HepG2 (cell line): Measurements from ENCODE around the gene CAPN9. TPM values are rescaled to one million over a fixed set of nuclear protein-coding genes. Genes with fewer than 3 reads are reported as not detected.

ENCODE experiments used
- GLI4 ChIP-seq: sonication (generic); formaldehyde crosslinking; IDR thresholded peaks from 2 replicates; pipeline ENCODE4 v1.5.1; 2020; ENCODE audit warnings: missing genetic modification reagents, mild to moderate bottlenecking, moderate library complexity, borderline replicate concordance
- KLF11 ChIP-seq: IDR thresholded peaks from 2 replicates; pipeline ENCODE4 v1.6.1; 2016; ENCODE audit warnings: missing compliant biosample characterization
- PHB2 ChIP-seq: fragments of 450-650 bp; IDR thresholded peaks from 2 replicates; pipeline ENCODE4 v1.6.1; 2018; ENCODE audit not compliant: partially characterized antibody
- SIN3A ChIP-seq: IDR thresholded peaks from 2 replicates; pipeline ENCODE4 v1.6.1; 2011; ENCODE audit warnings: low read depth, mild to moderate bottlenecking, control low read depth, low read length, borderline replicate concordance
- TCF12 ChIP-seq, 2 experiments: fragments of 450-650 bp in 1 of 2; sonication (generic) in 1 of 2; formaldehyde crosslinking in 1 of 2; IDR thresholded peaks; 2 replicates each; pipeline versions ENCODE4 v1.6.1 to v1.8.0; 2017 to 2022; ENCODE audit warnings: antibody characterized with exemption in 1 of 2, mild to moderate bottlenecking in 1 of 2, missing genetic modification reagents in 1 of 2, moderate library complexity in 1 of 2
- ZNF264 ChIP-seq: sonication (generic); formaldehyde crosslinking; IDR thresholded peaks from 2 replicates; pipeline ENCODE4 v1.4.0; 2020; ENCODE audit warnings: missing genetic modification reagents
- ZNF749 ChIP-seq: sonication (generic); formaldehyde crosslinking; IDR thresholded peaks from 2 replicates; pipeline ENCODE4 v1.8.0; 2022; ENCODE audit warnings: mild to moderate bottlenecking, missing genetic modification reagents, moderate library complexity, borderline replicate concordance
- ZNF772 ChIP-seq: sonication (generic); formaldehyde crosslinking; IDR thresholded peaks from 2 replicates; pipeline ENCODE4 v1.5.0; 2020; ENCODE audit warnings: mild to moderate bottlenecking, missing genetic modification reagents
- polyA plus RNA-seq, 8 experiments: library from polyadenylated mRNA; depleted of rRNA in 3 of 8; stranded (reverse) in 7 of 8; unstranded in 1 of 8; fragments of >200 nt; fragmentation: Illumina TruSeq in 4 of 8; extraction: Trizol in 4 of 8; gene quantifications; 2 replicates each; pipeline versions ENCODE4 v1.2.1 to v1.2.3, GENCODE V29; 2011 to 2016; ENCODE audit warnings: low read depth in 4 of 8, missing spikeins in 1 of 8, mixed read lengths in 1 of 8; ENCODE audit not compliant: insufficient read depth in 1 of 8
- total RNA-seq, 5 experiments: library from RNA; depleted of rRNA; stranded (reverse); fragments of >200 nt; fragmentation: Illumina TruSeq; extraction: Trizol; gene quantifications; 2 replicates each; pipeline ENCODE4 v1.2.3, GENCODE V29; 2016; ENCODE audit warnings: low read depth in 1 of 5
- TF ChIP-seq, protein P1 (sequence below): sonication (generic); formaldehyde crosslinking; IDR thresholded peaks from 2 replicates; pipeline ENCODE4 v1.4.0; 2020; ENCODE audit warnings: mild to moderate bottlenecking, missing genetic modification reagents
- TF ChIP-seq, protein P2 (sequence below): sonication (generic); formaldehyde crosslinking; IDR thresholded peaks from 2 replicates; pipeline ENCODE4 v1.4.0; 2020; ENCODE audit warnings: missing genetic modification reagents, borderline replicate concordance
- TF ChIP-seq, protein P3 (sequence below), 2 experiments: sonication (generic) in 1 of 2; formaldehyde crosslinking in 1 of 2; IDR thresholded peaks; 2 replicates each; pipeline versions ENCODE4 v1.4.0 to v1.6.1; 2018 to 2020; ENCODE audit warnings: missing genetic modification reagents in 2 of 2, borderline replicate concordance in 1 of 2, low read depth in 1 of 2, mild to moderate bottlenecking in 1 of 2, missing biosample characterization in 1 of 2
- TF ChIP-seq, protein P4 (sequence below): sonication (generic); formaldehyde crosslinking; IDR thresholded peaks from 2 replicates; pipeline ENCODE4 v1.4.0; 2020; ENCODE audit warnings: missing genetic modification reagents
- TF ChIP-seq, protein P5 (sequence below): sonication (generic); formaldehyde crosslinking; IDR thresholded peaks from 2 replicates; pipeline ENCODE4 v1.5.1; 2020; ENCODE audit warnings: mild to moderate bottlenecking, missing genetic modification reagents, borderline replicate concordance

CAPN9 gene
- total and polyA plus RNA-seq, 2 of the 13 experiments (the other 11 are each of a cell fraction or from before 2014, with no cell fraction given), result 0.04 to 0.31 TPM

DNA sequence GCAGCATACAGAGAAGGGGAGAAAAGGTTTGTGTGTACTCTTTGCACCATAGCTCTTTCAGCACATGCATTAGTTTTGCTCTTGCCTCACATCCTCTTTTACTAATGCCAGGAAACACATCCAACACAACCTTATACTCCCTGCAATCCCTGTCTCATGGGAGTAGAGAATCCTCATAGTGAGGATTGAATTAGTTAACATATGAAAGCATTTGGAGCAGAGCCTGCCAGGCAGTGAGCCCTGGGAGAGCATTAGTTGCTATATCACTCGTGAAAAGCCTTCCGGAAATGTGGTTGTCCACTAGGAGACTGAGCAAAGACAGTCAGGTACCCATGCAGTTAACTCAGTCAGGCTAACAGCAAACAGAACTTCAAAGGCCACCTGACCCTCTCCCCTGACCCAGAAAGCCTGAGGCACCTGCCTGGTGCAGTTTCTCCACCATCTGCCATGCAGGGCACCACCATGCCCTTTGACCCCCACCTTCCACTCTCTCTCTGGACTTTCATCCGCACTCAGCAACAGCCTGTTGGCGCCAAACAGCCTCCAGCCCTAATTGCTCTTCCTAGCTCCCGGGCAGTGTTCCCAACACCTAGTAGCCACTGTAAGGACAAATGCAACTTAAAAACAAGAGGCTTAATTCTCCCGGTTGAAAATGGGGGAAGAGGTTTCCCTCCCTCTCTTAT, 18.3 kb upstream of the CAPN9 start (continued):
- TF ChIP-seq, protein P1, sequence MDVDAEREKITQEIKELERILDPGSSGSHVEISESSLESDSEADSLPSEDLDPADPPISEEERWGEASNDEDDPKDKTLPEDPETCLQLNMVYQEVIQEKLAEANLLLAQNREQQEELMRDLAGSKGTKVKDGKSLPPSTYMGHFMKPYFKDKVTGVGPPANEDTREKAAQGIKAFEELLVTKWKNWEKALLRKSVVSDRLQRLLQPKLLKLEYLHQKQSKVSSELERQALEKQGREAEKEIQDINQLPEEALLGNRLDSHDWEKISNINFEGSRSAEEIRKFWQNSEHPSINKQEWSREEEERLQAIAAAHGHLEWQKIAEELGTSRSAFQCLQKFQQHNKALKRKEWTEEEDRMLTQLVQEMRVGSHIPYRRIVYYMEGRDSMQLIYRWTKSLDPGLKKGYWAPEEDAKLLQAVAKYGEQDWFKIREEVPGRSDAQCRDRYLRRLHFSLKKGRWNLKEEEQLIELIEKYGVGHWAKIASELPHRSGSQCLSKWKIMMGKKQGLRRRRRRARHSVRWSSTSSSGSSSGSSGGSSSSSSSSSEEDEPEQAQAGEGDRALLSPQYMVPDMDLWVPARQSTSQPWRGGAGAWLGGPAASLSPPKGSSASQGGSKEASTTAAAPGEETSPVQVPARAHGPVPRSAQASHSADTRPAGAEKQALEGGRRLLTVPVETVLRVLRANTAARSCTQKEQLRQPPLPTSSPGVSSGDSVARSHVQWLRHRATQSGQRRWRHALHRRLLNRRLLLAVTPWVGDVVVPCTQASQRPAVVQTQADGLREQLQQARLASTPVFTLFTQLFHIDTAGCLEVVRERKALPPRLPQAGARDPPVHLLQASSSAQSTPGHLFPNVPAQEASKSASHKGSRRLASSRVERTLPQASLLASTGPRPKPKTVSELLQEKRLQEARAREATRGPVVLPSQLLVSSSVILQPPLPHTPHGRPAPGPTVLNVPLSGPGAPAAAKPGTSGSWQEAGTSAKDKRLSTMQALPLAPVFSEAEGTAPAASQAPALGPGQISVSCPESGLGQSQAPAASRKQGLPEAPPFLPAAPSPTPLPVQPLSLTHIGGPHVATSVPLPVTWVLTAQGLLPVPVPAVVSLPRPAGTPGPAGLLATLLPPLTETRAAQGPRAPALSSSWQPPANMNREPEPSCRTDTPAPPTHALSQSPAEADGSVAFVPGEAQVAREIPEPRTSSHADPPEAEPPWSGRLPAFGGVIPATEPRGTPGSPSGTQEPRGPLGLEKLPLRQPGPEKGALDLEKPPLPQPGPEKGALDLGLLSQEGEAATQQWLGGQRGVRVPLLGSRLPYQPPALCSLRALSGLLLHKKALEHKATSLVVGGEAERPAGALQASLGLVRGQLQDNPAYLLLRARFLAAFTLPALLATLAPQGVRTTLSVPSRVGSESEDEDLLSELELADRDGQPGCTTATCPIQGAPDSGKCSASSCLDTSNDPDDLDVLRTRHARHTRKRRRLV, result 0 out of 2 replicates have a peak, but pooled peaks have one; percentile 28
- TF ChIP-seq ZNF264 (CRISPR knock-in tag), result peak; percentile 94
- peak; percentile 90 for TF ChIP-seq ZNF772 (CRISPR knock-in tag)
- peak; percentile 91; the same call in 1 of the 2 replicates for TF ChIP-seq ZNF749
- TF ChIP-seq, protein P2, sequence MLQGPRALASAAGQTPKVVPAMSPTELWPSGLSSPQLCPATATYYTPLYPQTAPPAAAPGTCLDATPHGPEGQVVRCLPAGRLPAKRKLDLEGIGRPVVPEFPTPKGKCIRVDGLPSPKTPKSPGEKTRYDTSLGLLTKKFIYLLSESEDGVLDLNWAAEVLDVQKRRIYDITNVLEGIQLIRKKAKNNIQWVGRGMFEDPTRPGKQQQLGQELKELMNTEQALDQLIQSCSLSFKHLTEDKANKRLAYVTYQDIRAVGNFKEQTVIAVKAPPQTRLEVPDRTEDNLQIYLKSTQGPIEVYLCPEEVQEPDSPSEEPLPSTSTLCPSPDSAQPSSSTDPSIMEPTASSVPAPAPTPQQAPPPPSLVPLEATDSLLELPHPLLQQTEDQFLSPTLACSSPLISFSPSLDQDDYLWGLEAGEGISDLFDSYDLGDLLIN (CRISPR knock-in tag), result peak; percentile 93; the same call in 1 of the 2 replicates
- peak; percentile 75; the same call in 1 of the 2 replicates for TF ChIP-seq KLF11 (CRISPR knock-in tag)
- TF ChIP-seq, protein P3, sequence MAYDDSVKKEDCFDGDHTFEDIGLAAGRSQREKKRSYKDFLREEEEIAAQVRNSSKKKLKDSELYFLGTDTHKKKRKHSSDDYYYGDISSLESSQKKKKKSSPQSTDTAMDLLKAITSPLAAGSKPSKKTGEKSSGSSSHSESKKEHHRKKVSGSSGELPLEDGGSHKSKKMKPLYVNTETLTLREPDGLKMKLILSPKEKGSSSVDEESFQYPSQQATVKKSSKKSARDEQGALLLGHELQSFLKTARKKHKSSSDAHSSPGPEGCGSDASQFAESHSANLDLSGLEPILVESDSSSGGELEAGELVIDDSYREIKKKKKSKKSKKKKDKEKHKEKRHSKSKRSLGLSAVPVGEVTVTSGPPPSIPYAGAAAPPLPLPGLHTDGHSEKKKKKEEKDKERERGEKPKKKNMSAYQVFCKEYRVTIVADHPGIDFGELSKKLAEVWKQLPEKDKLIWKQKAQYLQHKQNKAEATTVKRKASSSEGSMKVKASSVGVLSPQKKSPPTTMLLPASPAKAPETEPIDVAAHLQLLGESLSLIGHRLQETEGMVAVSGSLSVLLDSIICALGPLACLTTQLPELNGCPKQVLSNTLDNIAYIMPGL (CRISPR knock-in tag; IDR thresholded peaks at IDR 0.05; ENCODE audit: borderline replicate concordance in 1 of 2, low read depth in 1 of 2), result peak; percentile 55 to 61; a peak in 2 of 4 replicates
- TF ChIP-seq GLI4, result no peak
- TF ChIP-seq, protein P4, sequence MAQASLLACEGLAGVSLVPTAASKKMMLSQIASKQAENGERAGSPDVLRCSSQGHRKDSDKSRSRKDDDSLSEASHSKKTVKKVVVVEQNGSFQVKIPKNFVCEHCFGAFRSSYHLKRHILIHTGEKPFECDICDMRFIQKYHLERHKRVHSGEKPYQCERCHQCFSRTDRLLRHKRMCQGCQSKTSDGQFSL (CRISPR knock-in tag), result no peak
- TF ChIP-seq TCF12 (IDR thresholded peaks at IDR 0.05), result no peak
- TF ChIP-seq TCF12 (CRISPR knock-in tag; IDR thresholded peaks at IDR 0.05), result peak; percentile 97
- no peak for TF ChIP-seq PHB2
- TF ChIP-seq SIN3A, result no peak; the same call in 1 of the 2 replicates
- TF ChIP-seq, protein P5, sequence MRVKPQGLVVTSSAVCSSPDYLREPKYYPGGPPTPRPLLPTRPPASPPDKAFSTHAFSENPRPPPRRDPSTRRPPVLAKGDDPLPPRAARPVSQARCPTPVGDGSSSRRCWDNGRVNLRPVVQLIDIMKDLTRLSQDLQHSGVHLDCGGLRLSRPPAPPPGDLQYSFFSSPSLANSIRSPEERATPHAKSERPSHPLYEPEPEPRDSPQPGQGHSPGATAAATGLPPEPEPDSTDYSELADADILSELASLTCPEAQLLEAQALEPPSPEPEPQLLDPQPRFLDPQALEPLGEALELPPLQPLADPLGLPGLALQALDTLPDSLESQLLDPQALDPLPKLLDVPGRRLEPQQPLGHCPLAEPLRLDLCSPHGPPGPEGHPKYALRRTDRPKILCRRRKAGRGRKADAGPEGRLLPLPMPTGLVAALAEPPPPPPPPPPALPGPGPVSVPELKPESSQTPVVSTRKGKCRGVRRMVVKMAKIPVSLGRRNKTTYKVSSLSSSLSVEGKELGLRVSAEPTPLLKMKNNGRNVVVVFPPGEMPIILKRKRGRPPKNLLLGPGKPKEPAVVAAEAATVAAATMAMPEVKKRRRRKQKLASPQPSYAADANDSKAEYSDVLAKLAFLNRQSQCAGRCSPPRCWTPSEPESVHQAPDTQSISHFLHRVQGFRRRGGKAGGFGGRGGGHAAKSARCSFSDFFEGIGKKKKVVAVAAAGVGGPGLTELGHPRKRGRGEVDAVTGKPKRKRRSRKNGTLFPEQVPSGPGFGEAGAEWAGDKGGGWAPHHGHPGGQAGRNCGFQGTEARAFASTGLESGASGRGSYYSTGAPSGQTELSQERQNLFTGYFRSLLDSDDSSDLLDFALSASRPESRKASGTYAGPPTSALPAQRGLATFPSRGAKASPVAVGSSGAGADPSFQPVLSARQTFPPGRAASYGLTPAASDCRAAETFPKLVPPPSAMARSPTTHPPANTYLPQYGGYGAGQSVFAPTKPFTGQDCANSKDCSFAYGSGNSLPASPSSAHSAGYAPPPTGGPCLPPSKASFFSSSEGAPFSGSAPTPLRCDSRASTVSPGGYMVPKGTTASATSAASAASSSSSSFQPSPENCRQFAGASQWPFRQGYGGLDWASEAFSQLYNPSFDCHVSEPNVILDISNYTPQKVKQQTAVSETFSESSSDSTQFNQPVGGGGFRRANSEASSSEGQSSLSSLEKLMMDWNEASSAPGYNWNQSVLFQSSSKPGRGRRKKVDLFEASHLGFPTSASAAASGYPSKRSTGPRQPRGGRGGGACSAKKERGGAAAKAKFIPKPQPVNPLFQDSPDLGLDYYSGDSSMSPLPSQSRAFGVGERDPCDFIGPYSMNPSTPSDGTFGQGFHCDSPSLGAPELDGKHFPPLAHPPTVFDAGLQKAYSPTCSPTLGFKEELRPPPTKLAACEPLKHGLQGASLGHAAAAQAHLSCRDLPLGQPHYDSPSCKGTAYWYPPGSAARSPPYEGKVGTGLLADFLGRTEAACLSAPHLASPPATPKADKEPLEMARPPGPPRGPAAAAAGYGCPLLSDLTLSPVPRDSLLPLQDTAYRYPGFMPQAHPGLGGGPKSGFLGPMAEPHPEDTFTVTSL, result no peak; the same call in 1 of the 2 replicates
